ENCODE measurements around the gene PPM1J. TPM values are rescaled to one million over a fixed set of nuclear protein-coding genes. Genes with fewer than 3 reads are reported as not detected.

The PPM1J gene
- total RNA-seq, 4 donors from 2014 or later, result 1.7 to 4.8 (median 3.0) TPM

DNA sequence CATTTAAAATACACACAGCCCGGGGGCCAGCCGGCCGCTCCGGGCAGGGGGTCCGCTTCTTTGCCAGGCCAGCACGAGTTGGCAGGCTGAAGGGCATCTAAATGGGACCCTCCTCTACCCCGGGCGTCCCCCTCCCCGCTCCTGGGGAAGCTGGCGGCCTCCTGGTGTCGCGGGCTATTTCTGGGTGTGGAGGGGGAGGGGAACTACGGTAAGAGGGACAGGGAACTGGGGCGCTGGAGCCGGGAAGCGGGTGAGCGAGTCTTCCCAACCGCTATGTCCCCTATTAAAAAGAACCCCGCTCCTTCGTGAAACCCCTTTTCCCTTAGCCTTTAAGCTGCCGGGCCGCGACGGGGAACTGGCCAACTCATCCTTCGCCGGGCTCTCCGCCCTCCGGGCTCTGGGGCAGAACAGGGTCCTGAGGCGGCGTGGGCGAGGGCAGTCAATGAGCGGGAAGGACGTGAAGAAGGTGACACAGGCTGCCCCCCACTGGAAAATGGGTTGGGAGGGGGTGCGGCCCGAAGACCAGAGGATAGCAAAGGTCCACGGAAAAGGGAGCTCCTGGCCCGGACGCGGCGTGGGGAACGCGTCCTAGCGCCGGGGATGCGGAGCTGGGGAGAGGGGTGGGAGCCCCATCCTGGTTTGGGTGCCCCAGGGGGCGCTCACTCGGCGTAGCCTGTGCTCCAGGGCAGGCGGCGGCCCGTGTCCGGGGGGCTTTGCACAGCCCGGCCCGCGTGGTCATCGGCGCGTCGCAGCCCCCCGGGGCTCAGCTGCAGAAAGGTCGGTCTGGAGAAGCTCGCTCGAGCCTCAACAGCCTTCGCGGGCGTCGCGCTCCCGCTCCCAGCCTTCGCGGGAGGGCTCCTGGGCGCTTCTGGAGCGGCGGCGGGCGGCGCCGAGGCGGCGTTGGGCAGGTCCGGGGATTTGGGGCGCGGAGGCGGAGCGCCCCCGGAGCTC lies 544 bp downstream of the PPM1J start:
- Histone ChIP-seq H3K27me3 (no peaks in the 10 kb centered on the region), H3K9me3 (no peaks in the 10 kb centered on the region), H3K4me3 (replicated peaks in 1 of 3) (peak overlapping the region; percentile 51 to 91 (median 63)), H3K36me3 (no peaks in the 10 kb centered on the region), H3K27ac (peak overlapping the region in 2 of 3 donors; percentile 49 to 64), H3K4me1 (peaks cover 21 to 25% of the 10 kb centered on the region in 2 donors)
- intact Hi-C loops (cut with DNase I), result loop anchor here (5.0 kb wide), 1 partner anchor 97 kb away; the partner anchor contains the start of genes CAPZA1 and ST7L
- WGBS, 2 donors, result 1% methylated on average over 22 to 36 of the region's 86 CpGs
- peak; percentile 32 to 43 for DNase-seq
- TF ChIP-seq, protein P1, sequence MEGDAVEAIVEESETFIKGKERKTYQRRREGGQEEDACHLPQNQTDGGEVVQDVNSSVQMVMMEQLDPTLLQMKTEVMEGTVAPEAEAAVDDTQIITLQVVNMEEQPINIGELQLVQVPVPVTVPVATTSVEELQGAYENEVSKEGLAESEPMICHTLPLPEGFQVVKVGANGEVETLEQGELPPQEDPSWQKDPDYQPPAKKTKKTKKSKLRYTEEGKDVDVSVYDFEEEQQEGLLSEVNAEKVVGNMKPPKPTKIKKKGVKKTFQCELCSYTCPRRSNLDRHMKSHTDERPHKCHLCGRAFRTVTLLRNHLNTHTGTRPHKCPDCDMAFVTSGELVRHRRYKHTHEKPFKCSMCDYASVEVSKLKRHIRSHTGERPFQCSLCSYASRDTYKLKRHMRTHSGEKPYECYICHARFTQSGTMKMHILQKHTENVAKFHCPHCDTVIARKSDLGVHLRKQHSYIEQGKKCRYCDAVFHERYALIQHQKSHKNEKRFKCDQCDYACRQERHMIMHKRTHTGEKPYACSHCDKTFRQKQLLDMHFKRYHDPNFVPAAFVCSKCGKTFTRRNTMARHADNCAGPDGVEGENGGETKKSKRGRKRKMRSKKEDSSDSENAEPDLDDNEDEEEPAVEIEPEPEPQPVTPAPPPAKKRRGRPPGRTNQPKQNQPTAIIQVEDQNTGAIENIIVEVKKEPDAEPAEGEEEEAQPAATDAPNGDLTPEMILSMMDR (IDR thresholded peaks at IDR 0.05), result peak in 1 of 6 experiments; percentile 6
- TF ChIP-seq POLR2A (IDR thresholded peaks at IDR 0.05), result peak in 1 of 2 donors; percentile 44

DNA sequence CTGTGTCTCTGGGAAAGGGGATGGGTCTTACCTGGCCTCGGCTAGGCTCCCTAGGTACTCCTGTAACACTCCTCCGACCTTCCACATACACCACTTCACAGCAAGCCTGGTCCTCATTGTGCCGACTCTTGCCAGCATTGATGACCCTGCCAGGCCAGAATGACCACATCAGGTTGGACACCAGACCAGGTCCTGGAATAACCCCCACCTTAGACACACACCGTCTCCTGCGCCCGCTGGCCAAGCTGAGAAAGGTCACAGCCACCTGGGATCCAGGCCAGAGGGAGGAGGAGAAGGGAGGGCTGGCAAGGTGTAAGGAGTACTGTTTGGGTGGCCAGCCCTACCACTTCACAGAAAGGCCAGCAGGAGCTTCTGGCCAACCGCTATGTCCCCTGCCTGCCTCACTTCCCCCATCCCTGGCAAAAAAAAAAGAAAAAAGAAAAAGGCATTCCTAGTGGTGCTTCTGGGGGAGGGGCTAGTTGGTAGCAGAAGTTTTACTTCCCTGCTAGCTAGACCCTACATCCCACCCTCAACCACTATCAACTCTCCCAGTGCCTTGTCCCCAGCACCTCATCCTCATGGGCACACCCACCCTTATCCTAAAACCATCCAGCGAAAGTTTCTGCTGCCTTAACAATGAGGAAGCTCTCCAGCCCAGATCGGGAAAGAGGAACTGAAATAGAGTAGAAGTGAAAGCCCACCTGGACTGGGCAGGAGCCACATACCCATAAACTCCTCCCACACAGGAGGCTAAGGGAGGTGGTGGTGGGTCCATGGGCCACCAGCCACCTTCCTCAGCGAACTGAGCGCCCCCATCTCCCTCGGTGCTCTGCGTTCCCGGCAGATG lies 1.4 kb downstream of the PPM1J start:
- no peak for TF ChIP-seq POLR2A (IDR thresholded peaks at IDR 0.05)
- TF ChIP-seq, protein P1 (IDR thresholded peaks at IDR 0.05), result peak in 1 of 6 experiments; percentile 10
- intact Hi-C loops (cut with DNase I), result loop anchor here (5.0 kb wide), 1 partner anchor 96 kb away; the partner anchor contains the start of genes CAPZA1 and ST7L
- H3K27ac ChIP-seq, result peak overlapping the region in 2 of 3 donors; percentile 49 to 64

DNA sequence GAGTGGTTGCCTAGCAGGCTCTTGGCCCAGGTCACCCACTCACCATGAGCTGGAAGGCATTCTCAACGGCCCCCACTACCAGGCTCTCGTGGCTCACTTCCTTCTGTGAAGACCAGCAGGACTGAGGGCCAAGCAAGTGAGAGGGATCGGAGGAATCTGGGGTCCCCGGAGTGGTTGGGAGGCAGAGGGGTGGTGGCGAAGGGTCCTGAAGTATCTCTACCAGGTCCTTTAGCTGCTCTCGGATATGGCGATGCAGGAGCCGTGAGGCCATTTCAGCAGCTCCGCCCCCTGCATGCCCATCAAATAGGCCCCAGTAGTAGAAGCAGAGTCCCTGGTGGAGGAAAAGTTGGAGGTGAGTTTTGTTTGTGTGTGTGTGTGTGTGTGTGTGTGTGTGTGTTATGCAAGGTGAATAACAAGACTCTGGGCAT lies 2.4 kb downstream of the PPM1J start:
- no peaks in the 10 kb centered on the region for H3K27me3 ChIP-seq
- H3K4me3 ChIP-seq (replicated peaks in 1 of 3), result no peak overlapping the region
- intact Hi-C loops (cut with DNase I), result loop anchor here (5.0 kb wide), 1 partner anchor 95 kb away; the partner anchor contains the start of genes CAPZA1 and ST7L
- no peaks in the 10 kb centered on the region for H3K9me3 ChIP-seq
- no peak for DNase-seq
- H3K27ac ChIP-seq, result no peak overlapping the region
- 81 to 86% methylated on average over 7 to 9 of the region's 9 CpGs for WGBS, 2 donors
- peaks cover 16 to 21% of the 10 kb centered on the region in 2 donors for H3K4me1 ChIP-seq
- H3K36me3 ChIP-seq, result no peaks in the 10 kb centered on the region
- no peak for TF ChIP-seq POLR2A (IDR thresholded peaks at IDR 0.05)
- TF ChIP-seq, protein P1 (IDR thresholded peaks at IDR 0.05), result no peak

More for the DNA sequence above, 1.4 kb downstream of the PPM1J start:
- Histone ChIP-seq H3K36me3 (no peaks in the 10 kb centered on the region), H3K4me1 (peaks cover 21 to 22% of the 10 kb centered on the region in 2 donors), H3K4me3 (replicated peaks in 1 of 3) (peak overlapping the region in 2 of 3 donors; percentile 51 to 63), H3K27me3 (no peaks in the 10 kb centered on the region), H3K9me3 (no peaks in the 10 kb centered on the region)
- WGBS, 2 donors, result 37 to 41% methylated on average over 9 to 10 of the region's 14 CpGs
- DNase-seq, result peak; percentile 82 to 83

DNA sequence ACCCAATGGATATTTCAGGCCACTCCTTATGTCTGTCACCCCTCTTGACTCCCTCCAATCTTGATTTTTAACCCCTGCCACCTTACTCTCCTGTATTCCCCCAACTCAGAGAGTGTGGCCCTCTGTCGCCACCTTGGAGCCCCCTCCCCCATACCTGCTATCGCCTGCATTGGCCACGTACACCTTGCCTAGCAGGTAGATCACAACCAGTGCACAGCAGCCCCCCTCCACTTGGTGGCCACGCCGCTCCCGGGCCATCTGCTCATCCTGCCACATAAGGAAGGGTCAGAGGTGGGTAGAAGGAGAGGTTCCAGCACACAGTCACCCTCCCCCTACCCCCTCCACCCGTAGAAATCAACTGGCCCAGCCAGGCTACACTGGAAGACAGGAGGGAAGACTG lies 2.9 kb downstream of the PPM1J start:
- no peak for DNase-seq
- TF ChIP-seq, protein P1 (IDR thresholded peaks at IDR 0.05), result no peak
- TF ChIP-seq POLR2A (IDR thresholded peaks at IDR 0.05), result no peak
- intact Hi-C loops (cut with DNase I), result loop anchor here (5.0 kb wide), 1 partner anchor 95 kb away; the partner anchor contains the start of genes CAPZA1 and ST7L
- Histone ChIP-seq H3K4me3 (replicated peaks in 1 of 3) (no peak overlapping the region), H3K9me3 (no peaks in the 10 kb centered on the region), H3K27ac (no peak overlapping the region), H3K27me3 (no peaks in the 10 kb centered on the region), H3K4me1 (peaks cover 20 to 21% of the 10 kb centered on the region in 2 donors), H3K36me3 (no peaks in the 10 kb centered on the region)
- 88 to 89% methylated on average over 5 to 7 of the region's 7 CpGs for WGBS, 2 donors

Data from thyroid gland (tissue), 4 donors.